Adrenal gland (tissue), 12 donors: Measurements from ENCODE around the gene SLC35C1. TPM values are rescaled to one million over a fixed set of nuclear protein-coding genes. Genes with fewer than 3 reads are reported as not detected.
"Not testable (repeated sequence)": the region's sequence is repeated elsewhere in the genome, so short reads cannot be mapped to it uniquely, and the experiment has no call there.

Source experiments
- DNase-seq, 7 donors: peaks; one replicate each; pipeline ENCODE4 v3.0.0-alpha.2; 2019 to 2020
- H3K27ac ChIP-seq, 5 donors: fragments of 200-600 bp; sonication (generic) in 4 of 5; 1 replicate in 3 of 5; 2 replicates in 2 of 5; pipeline versions ENCODE4 v1.5.1 to v1.8.0; 2016 to 2020; ENCODE audit warnings: mild to moderate bottlenecking in 1 of 5
- H3K27me3 ChIP-seq: fragments of 200-600 bp; 2 replicates; pipeline ENCODE4 v1.8.0; 2021
- H3K36me3 ChIP-seq, 2 donors: fragments of 200-600 bp; replicated peaks in 1 of 2; 1 replicate in 1 of 2; 2 replicates in 1 of 2; pipeline versions ENCODE4 v1.5.1 to v1.8.0; 2018 to 2022
- H3K4me1 ChIP-seq, 2 donors: fragments of 200-600 bp; replicated peaks in 1 of 2; 1 replicate in 1 of 2; 2 replicates in 1 of 2; pipeline versions ENCODE4 v1.5.1 to v1.8.0; 2018 to 2021
- H3K4me3 ChIP-seq, 4 donors: fragments of 200-600 bp; sonication (generic) in 3 of 4; one replicate each; pipeline ENCODE4 v1.5.1; 2016 to 2018
- H3K9me3 ChIP-seq, 3 donors: fragments of 200-600 bp; sonication (generic) in 1 of 3; replicated peaks in 1 of 3; 1 replicate in 2 of 3; 2 replicates in 1 of 3; pipeline versions ENCODE4 v1.5.1 to v1.8.0; 2016 to 2021
- POLR2A ChIP-seq, 2 donors: fragments of 450-650 bp; IDR thresholded peaks; one replicate each; pipeline ENCODE4 v1.6.1; 2017; ENCODE audit warnings: antibody characterized with exemption in 2 of 2, mild to moderate bottlenecking in 2 of 2, moderate library complexity in 1 of 2
- WGBS, 4 donors: extraction: QIAGEN DNeasy Blood & Tissue Kit in 2 of 4; methylation state at CpG; one replicate each; pipeline versions ENCODE4 v1.1.5 to v1.1.7; 2013 to 2017; 5-methylcytosine and 5-hydroxymethylcytosine counted together
- intact Hi-C, 2 donors: fragments of 100-400 bp; cut with DNase I; formaldehyde crosslinking; loops; one replicate each; pipeline versions ENCODE4 v1.14.1 to v1.15.0; 2022 to 2023
- polyA plus RNA-seq, 3 donors: library from polyadenylated mRNA; stranded (reverse); fragments of 200-250 nt in 2 of 3; fragments of 350-450 nt in 1 of 3; fragmentation: Illumina TruSeq in 1 of 3; extraction: RNeasy Lipid Tissue Mini Kit (QIAGEN cat#74804) in 1 of 3; gene quantifications; one replicate each; pipeline ENCODE4 v1.2.3, GENCODE V29; 2013 to 2014
- total RNA-seq, 9 donors: library from RNA; depleted of rRNA in 4 of 9; stranded (reverse); fragments of >200 nt in 4 of 9; fragments of 120-200 nt in 1 of 9; fragmentation: NEBNext Ultra II Directional in 1 of 9; extraction: Animal tissue kit (Norgen Biotek cat#: 25700) in 1 of 9; gene quantifications; one replicate each; pipeline versions ENCODE4 v1.1.0 to v1.2.4, GENCODE V29; 2013 to 2023
- TF ChIP-seq, protein P1 (sequence below), 6 experiments: fragments of 450-650 bp in 4 of 6; fragments of 200-600 bp in 2 of 6; sonication (generic) in 1 of 6; IDR thresholded peaks; 1 replicate in 5 of 6; 2 replicates in 1 of 6; pipeline versions ENCODE4 v1.5.1 to v1.8.0; 2016 to 2021; ENCODE audit warnings: antibody characterized with exemption in 6 of 6, mild to moderate bottlenecking in 2 of 6, moderate library complexity in 1 of 6
- donor health status: healthy with polysubstance abuse.
- donor health status: Bipolar disorder and iron deficiency.
- donor health status: DM: yes; HTN: yes; CAD: no.
- donor health status: DM: no; HTN: no; CAD: no.
- donor health status: DM: no; HTN: no; CAD: no.
- donor health status: DM: yes; HTN: yes; CAD: no.

SLC35C1 gene
- total and polyA plus RNA-seq, 12 donors = 4.4 to 17.3 (median 10.1) TPM

DNA sequence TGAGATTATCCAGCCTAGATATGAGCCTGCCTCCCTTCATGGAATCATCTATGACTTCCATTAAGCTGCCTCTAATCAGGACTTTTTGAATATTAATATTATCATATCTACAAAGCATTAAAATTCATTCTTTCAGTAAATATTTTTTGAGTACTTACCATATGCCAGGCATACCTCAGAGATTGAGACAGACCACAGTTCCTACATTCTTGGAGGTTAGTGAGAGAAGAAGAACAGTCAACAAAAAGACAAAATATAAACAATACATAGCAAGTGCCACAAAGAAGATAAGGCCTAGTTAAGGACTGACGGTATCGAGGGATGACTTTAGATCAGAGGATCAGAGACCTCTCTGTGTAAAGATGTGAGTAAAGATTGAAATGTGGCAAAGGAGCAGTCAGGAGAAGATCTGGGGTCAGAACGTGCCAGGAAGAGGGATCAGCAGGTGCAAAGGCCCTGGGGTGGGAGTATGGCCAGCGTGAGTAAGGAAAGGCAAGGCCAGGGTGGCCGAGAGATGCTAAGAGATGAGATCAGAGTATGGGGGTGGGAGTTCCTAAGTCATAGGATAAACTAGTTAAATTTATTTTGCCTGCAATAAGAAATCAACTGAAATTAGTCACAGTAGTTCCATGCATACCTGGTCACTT is 15.4 kb downstream of the SLC35C1 start:
- H3K27me3 ChIP-seq = no peaks in the 10 kb centered on the region
- intact Hi-C loops = no loop called here
- H3K9me3 ChIP-seq = no peaks in the 10 kb centered on the region
- no peaks in the 10 kb centered on the region for H3K4me1 ChIP-seq
- WGBS, 4 donors = 87 to 97% (median 90%) methylated on average over 5 of the region's 5 CpGs
- H3K27ac ChIP-seq = no peak overlapping the region
- DNase-seq = peak in 1 of 7 donors; percentile 31
- TF ChIP-seq, protein P1, sequence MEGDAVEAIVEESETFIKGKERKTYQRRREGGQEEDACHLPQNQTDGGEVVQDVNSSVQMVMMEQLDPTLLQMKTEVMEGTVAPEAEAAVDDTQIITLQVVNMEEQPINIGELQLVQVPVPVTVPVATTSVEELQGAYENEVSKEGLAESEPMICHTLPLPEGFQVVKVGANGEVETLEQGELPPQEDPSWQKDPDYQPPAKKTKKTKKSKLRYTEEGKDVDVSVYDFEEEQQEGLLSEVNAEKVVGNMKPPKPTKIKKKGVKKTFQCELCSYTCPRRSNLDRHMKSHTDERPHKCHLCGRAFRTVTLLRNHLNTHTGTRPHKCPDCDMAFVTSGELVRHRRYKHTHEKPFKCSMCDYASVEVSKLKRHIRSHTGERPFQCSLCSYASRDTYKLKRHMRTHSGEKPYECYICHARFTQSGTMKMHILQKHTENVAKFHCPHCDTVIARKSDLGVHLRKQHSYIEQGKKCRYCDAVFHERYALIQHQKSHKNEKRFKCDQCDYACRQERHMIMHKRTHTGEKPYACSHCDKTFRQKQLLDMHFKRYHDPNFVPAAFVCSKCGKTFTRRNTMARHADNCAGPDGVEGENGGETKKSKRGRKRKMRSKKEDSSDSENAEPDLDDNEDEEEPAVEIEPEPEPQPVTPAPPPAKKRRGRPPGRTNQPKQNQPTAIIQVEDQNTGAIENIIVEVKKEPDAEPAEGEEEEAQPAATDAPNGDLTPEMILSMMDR (IDR thresholded peaks at IDR 0.05) = no peak
- no peak for TF ChIP-seq POLR2A (IDR thresholded peaks at IDR 0.05)
- no peak overlapping the region for H3K4me3 ChIP-seq
- no peaks in the 10 kb centered on the region for H3K36me3 ChIP-seq

DNA sequence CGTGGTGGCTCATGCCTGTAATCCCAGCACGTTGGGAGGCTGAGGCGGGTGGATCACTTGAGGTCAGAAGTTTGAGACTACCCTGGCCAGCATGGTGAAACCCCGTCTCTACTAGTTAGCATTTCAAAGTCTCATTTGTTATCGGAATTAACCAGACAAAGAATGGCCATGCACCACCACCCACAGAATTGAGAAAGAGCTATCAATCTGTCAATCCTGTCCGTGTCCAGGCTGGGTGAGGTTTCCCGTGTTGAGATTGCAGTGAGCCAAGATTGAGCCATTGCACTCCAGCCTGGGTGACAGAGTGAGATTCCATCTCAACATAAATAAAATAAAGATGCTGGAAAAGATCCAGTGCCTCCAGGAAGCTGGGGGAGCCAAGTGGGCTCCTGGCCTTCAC is 21.5 kb downstream of the SLC35C1 start:
- intact Hi-C loops = not testable (repeated sequence)

DNA sequence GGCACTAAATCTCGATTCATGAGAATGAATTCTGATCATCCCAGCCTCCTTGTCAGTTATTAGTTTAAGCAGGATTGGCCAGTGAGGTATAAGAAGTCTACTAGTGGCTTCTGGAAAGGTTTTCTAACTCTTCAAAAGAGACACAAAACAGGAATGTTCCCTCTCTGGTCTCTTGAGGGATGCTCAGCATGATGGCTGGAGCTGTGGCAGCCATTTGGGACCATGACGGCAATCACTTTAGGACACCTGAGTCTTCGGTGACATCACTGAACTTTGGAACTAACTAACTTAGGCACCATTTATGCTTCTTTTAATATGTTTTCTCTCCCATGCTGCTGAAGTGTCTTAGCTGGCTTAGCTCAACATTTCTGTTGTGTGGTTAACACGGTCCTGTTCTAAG is 22.2 kb downstream of the SLC35C1 start:
- no peak for DNase-seq
- Histone ChIP-seq H3K4me1 (no peaks in the 10 kb centered on the region), H3K27ac (no peak overlapping the region), H3K36me3 (no peaks in the 10 kb centered on the region), H3K27me3 (peaks cover 4% of the 10 kb centered on the region), H3K9me3 (no peaks in the 10 kb centered on the region), H3K4me3 (no peak overlapping the region)
- TF ChIP-seq POLR2A (IDR thresholded peaks at IDR 0.05) = no peak
- TF ChIP-seq, protein P1 (IDR thresholded peaks at IDR 0.05) = no peak
- intact Hi-C loops = no loop called here
- WGBS, 4 donors = 91 to 95% (median 94%) methylated on average over 4 of the region's 4 CpGs

More for the DNA sequence above, 21.5 kb downstream of the SLC35C1 start:
- 51 to 60% (median 56%) methylated on average over 7 of the region's 7 CpGs for WGBS, 4 donors
- H3K27ac ChIP-seq, H3K4me3 ChIP-seq, H3K36me3 ChIP-seq, H3K4me1 ChIP-seq, H3K9me3 ChIP-seq, H3K27me3 ChIP-seq: not testable (repeated sequence)
- DNase-seq = peak in 2 of 7 donors; percentile 4 to 7

DNA sequence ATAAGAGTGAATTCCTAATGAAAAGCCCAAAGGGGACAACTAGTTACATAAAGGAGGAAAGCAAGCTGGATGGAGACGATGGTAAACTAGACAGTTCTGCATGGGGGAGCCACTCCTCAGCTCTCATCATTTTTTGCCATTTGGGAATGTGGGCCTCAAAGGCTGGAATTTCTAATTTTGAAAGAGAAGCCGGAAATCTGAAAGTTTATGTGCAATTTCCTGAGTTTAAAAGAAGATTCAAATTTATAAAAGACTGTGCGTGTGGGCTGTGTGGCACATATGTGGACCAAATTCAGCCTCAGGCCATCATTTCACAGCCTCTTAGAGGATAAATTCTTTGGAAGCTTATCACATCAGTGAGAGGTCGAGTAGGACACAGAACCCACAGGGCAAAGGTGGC is 24.0 kb downstream of the SLC35C1 start:
- H3K27ac ChIP-seq = no peak overlapping the region
- H3K36me3 ChIP-seq = no peaks in the 10 kb centered on the region
- H3K4me3 ChIP-seq = no peak overlapping the region
- H3K4me1 ChIP-seq = no peaks in the 10 kb centered on the region
- DNase-seq = no peak
- H3K9me3 ChIP-seq = no peaks in the 10 kb centered on the region
- intact Hi-C loops = no loop called here
- 56 to 71% (median 70%) methylated on average over 4 of the region's 4 CpGs for WGBS, 4 donors
- H3K27me3 ChIP-seq = peaks cover 4% of the 10 kb centered on the region
- TF ChIP-seq, protein P1 (IDR thresholded peaks at IDR 0.05) = no peak
- TF ChIP-seq POLR2A (IDR thresholded peaks at IDR 0.05) = no peak

DNA sequence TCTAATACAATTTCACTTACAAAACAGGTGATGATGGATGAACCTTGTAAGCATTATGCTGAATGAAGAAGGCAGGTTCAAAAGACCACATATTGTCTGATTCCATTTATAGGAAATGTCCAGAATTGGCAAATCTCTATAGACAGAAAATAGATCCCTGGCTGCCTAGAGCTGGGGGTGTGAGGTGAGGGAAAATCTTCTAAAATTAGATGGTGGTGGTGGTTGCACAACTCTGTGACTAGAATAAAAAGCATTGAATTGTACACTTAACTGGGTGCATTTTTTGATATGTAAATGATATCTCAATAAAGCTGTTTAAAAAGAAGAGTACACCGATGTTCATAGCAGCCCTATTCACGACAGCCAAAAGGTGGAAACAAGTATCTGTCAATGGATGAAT is 25.6 kb downstream of the SLC35C1 start:
- Histone ChIP-seq H3K36me3 (no peaks in the 10 kb centered on the region), H3K27ac (no peak overlapping the region), H3K9me3 (no peaks in the 10 kb centered on the region), H3K4me3 (no peak overlapping the region), H3K27me3 (peaks cover 4% of the 10 kb centered on the region), H3K4me1 (no peaks in the 10 kb centered on the region)
- TF ChIP-seq POLR2A (IDR thresholded peaks at IDR 0.05) = no peak
- TF ChIP-seq, protein P1 (IDR thresholded peaks at IDR 0.05) = no peak
- DNase-seq = no peak
- intact Hi-C loops = no loop called here
- WGBS, 4 donors = 84 to 95% (median 88%) methylated on average over 2 of the region's 2 CpGs
